HepG2 (cell line): Measurements from ENCODE around the gene ZBTB25. TPM values are rescaled to one million over a fixed set of nuclear protein-coding genes. Genes with fewer than 3 reads are reported as not detected.

Experiments used
- ARID5B ChIP-seq: IDR thresholded peaks from 2 replicates; pipeline ENCODE4 v1.4.0; 2020; ENCODE audit warnings: mild to moderate bottlenecking, missing genetic modification reagents
- ARNT ChIP-seq: fragments of 450-650 bp; IDR thresholded peaks from 2 replicates; pipeline ENCODE4 v1.6.1; 2017
- CBX5 ChIP-seq: sonication (generic); formaldehyde crosslinking; IDR thresholded peaks from 2 replicates; pipeline ENCODE4 v1.4.0; 2020; ENCODE audit warnings: missing genetic modification reagents, borderline replicate concordance
- E2F1 ChIP-seq: sonication (generic); formaldehyde crosslinking; IDR thresholded peaks from 2 replicates; pipeline ENCODE4 v1.5.0; 2020; ENCODE audit warnings: missing genetic modification reagents
- GFI1 ChIP-seq: sonication (generic); formaldehyde crosslinking; IDR thresholded peaks from 2 replicates; pipeline ENCODE4 v1.5.0; 2020; ENCODE audit warnings: missing genetic modification reagents, mild to moderate bottlenecking, borderline replicate concordance
- GPN1 ChIP-seq: sonication (generic); formaldehyde crosslinking; IDR thresholded peaks from 2 replicates; pipeline ENCODE4 v1.5.1; 2020; ENCODE audit warnings: missing genetic modification reagents, borderline replicate concordance
- MAFG ChIP-seq: sonication (generic); formaldehyde crosslinking; IDR thresholded peaks from 2 replicates; pipeline ENCODE4 v1.5.1; 2020; ENCODE audit warnings: mild to moderate bottlenecking, missing genetic modification reagents
- MBD4 ChIP-seq: IDR thresholded peaks from 2 replicates; pipeline ENCODE4 v1.6.1; 2012; ENCODE audit warnings: low read length, inconsistent platforms, borderline replicate concordance
- PBX3 ChIP-seq: sonication (generic); formaldehyde crosslinking; IDR thresholded peaks from 2 replicates; pipeline ENCODE4 v1.8.1; 2023; ENCODE audit warnings: missing genetic modification reagents, inconsistent platforms, borderline replicate concordance
- RCOR2 ChIP-seq: IDR thresholded peaks from 2 replicates; pipeline ENCODE4 v1.6.1; 2016; ENCODE audit warnings: missing biosample characterization, missing genetic modification reagents
- REXO4 ChIP-seq: sonication (generic); formaldehyde crosslinking; IDR thresholded peaks from 2 replicates; pipeline ENCODE4 v1.8.0; 2022; ENCODE audit warnings: missing genetic modification reagents, mild to moderate bottlenecking, borderline replicate concordance
- SALL1 ChIP-seq: sonication (generic); formaldehyde crosslinking; IDR thresholded peaks from 2 replicates; pipeline ENCODE4 v1.8.0; 2022; ENCODE audit warnings: mild to moderate bottlenecking, missing genetic modification reagents
- ZBTB7B ChIP-seq: sonication (generic); formaldehyde crosslinking; IDR thresholded peaks from 2 replicates; pipeline ENCODE4 v1.4.0; 2020; ENCODE audit warnings: missing genetic modification reagents
- ZGPAT ChIP-seq: IDR thresholded peaks from 2 replicates; pipeline ENCODE4 v1.6.1; 2016; ENCODE audit warnings: mild to moderate bottlenecking
- ZHX1 ChIP-seq: sonication (generic); formaldehyde crosslinking; IDR thresholded peaks from 2 replicates; pipeline ENCODE4 v1.8.1; 2022; ENCODE audit warnings: low read depth, mild to moderate bottlenecking, missing genetic modification reagents
- ZMYM4 ChIP-seq: sonication (generic); formaldehyde crosslinking; IDR thresholded peaks from 2 replicates; pipeline ENCODE4 v1.8.1; 2023; ENCODE audit warnings: mild to moderate bottlenecking, missing genetic modification reagents
- ZNF235 ChIP-seq: sonication (generic); formaldehyde crosslinking; IDR thresholded peaks from 2 replicates; pipeline ENCODE4 v1.8.1; 2023; ENCODE audit warnings: mild to moderate bottlenecking, missing genetic modification reagents, borderline replicate concordance
- ZNF549 ChIP-seq: sonication (generic); formaldehyde crosslinking; IDR thresholded peaks from 2 replicates; pipeline ENCODE4 v1.5.0; 2020; ENCODE audit warnings: missing genetic modification reagents
- ZNF792 ChIP-seq: IDR thresholded peaks from 2 replicates; pipeline ENCODE4 v1.6.1; 2016
- polyA plus RNA-seq, 8 experiments: library from polyadenylated mRNA; depleted of rRNA in 3 of 8; stranded (reverse) in 7 of 8; unstranded in 1 of 8; fragments of >200 nt; fragmentation: Illumina TruSeq in 4 of 8; extraction: Trizol in 4 of 8; gene quantifications; 2 replicates each; pipeline versions ENCODE4 v1.2.1 to v1.2.3, GENCODE V29; 2011 to 2016; ENCODE audit warnings: low read depth in 4 of 8, missing spikeins in 1 of 8, mixed read lengths in 1 of 8; ENCODE audit not compliant: insufficient read depth in 1 of 8
- total RNA-seq, 5 experiments: library from RNA; depleted of rRNA; stranded (reverse); fragments of >200 nt; fragmentation: Illumina TruSeq; extraction: Trizol; gene quantifications; 2 replicates each; pipeline ENCODE4 v1.2.3, GENCODE V29; 2016; ENCODE audit warnings: low read depth in 1 of 5

Gene ZBTB25
- total and polyA plus RNA-seq, 2 of the 13 experiments (the other 11 are each of a cell fraction or from before 2014, with no cell fraction given), result 3.5 to 7.6 TPM

GRCh38 chr14:64501411-64502171 lies 2.0 kb downstream of the ZBTB25 start (continued):
- TF ChIP-seq E2F1 (CRISPR knock-in tag) (no peak), SALL1 (CRISPR knock-in tag) (peak; percentile 30; the same call in 1 of the 2 replicates), ZMYM4 (CRISPR knock-in tag) (peak; percentile 26; the same call in 1 of the 2 replicates), REXO4 (no peak), MBD4 (no peak), ZNF235 (CRISPR knock-in tag) (no peak), ZBTB7B (CRISPR knock-in tag) (0 out of 2 replicates have a peak, but pooled peaks have one; percentile 37), MAFG (no peak), ZNF549 (CRISPR knock-in tag) (no peak), ARID5B (CRISPR knock-in tag) (0 out of 2 replicates have a peak, but pooled peaks have one; percentile 21), ZNF792 (0 out of 2 replicates have a peak, but pooled peaks have one; percentile 42), RCOR2 (CRISPR knock-in tag) (0 out of 2 replicates have a peak, but pooled peaks have one; percentile 32), ARNT (no peak), PBX3 (no peak), CBX5 (CRISPR knock-in tag) (no peak), ZGPAT (CRISPR knock-in tag) (peak; percentile 41; the same call in 1 of the 2 replicates), GPN1 (no peak), GFI1 (CRISPR knock-in tag) (peak; percentile 96), ZHX1 (CRISPR knock-in tag) (0 out of 2 replicates have a peak, but pooled peaks have one; percentile 34)
